GM12878 (cell line): ENCODE measurements around the gene ZNF212. TPM values are rescaled to one million over a fixed set of nuclear protein-coding genes. Genes with fewer than 3 reads are reported as not detected.

Source experiments
- ATAC-seq: fragments of 200-7000 bp; cut with Tn5 transposase; 3 replicates; pipeline ENCODE4 v1.9.1; 2020; ENCODE audit warnings: mild to moderate bottlenecking, moderate library complexity
- BruUV-seq: library from RNA; stranded (reverse); fragments of 400-500 nt; replicated peaks from 2 replicates; lab custom pipeline; 2021; lab: Mats Ljungman, UMichigan
- CTCF ChIA-PET: fragments of 300-600 bp; sonication (Branson Sonifier 250); formaldehyde crosslinking; extraction: SDS; loops from one replicate; lab custom pipeline; 2021; ENCODE audit warnings: inconsistent platforms; lab: Yijun Ruan, JAX
- POLR2A ChIA-PET: fragments of 350-600 bp; formaldehyde crosslinking; extraction: SDS; loops from one replicate; lab custom pipeline; 2021; ENCODE audit warnings: inconsistent platforms; lab: Charles Lee
- RAD21 ChIA-PET: fragments of 300-600 bp; sonication (Branson Sonifier 250); formaldehyde crosslinking; loops from one replicate; lab custom pipeline; 2023; ENCODE audit warnings: antibody characterized with exemption; ENCODE audit not compliant: unreplicated experiment; lab: Charles Lee
- SMC1A ChIA-PET: fragments of 300-600 bp; sonication (Branson Sonifier 250); formaldehyde crosslinking; loops from one replicate; lab custom pipeline; 2023; ENCODE audit not compliant: unreplicated experiment, uncharacterized antibody; lab: Charles Lee
- DNase-seq: peaks from one replicate; pipeline ENCODE4 v3.0.0-alpha.2; 2011; ENCODE audit warnings: low read depth, low spot score
- FAIRE-seq: peaks from 3 replicates; lab custom pipeline; 2011; peaks lifted over from hg19 to GRCh38; lab: Jason Lieb, UNC
- H2AFZ ChIP-seq: 2 replicates; pipeline ENCODE4 v1.6.0; 2011; ENCODE audit warnings: low read depth, low read length, control low read depth; ENCODE audit not compliant: control insufficient read depth
- H3K27ac ChIP-seq: 2 replicates; pipeline ENCODE4 v1.5.1; 2011; ENCODE audit warnings: control low read depth; ENCODE audit not compliant: control insufficient read depth, insufficient read depth
- H3K27me3 ChIP-seq, 2 experiments: replicated peaks in 1 of 2; 2 replicates each; pipeline versions ENCODE4 v1.6.0 to v1.6.1; 2011; ENCODE audit warnings: low read length in 1 of 2; ENCODE audit not compliant: control insufficient read depth in 2 of 2, insufficient read depth in 2 of 2
- H3K36me3 ChIP-seq, 2 experiments: 2 replicates each; pipeline ENCODE4 v1.5.1; 2011; ENCODE audit warnings: low read length in 1 of 2; ENCODE audit not compliant: control insufficient read depth in 2 of 2, insufficient read depth in 2 of 2
- H3K4me1 ChIP-seq: 2 replicates; pipeline ENCODE4 v1.6.1; 2011; ENCODE audit warnings: mild to moderate bottlenecking, low read length, moderate library complexity, mixed read lengths; ENCODE audit not compliant: control insufficient read depth, insufficient read depth
- H3K4me2 ChIP-seq: 2 replicates; pipeline ENCODE4 v1.6.0; 2011; ENCODE audit warnings: control low read depth; ENCODE audit not compliant: control insufficient read depth, insufficient read depth
- H3K4me3 ChIP-seq: fragments of 200-600 bp; sonication (generic); 2 replicates; pipeline ENCODE4 v1.5.1; 2016
- H3K79me2 ChIP-seq: 2 replicates; pipeline ENCODE4 v1.6.0; 2011; ENCODE audit warnings: low read length; ENCODE audit not compliant: control insufficient read depth, insufficient read depth
- H3K9ac ChIP-seq: 2 replicates; pipeline ENCODE4 v1.8.0; 2011; ENCODE audit warnings: low read length, control low read depth, mixed read lengths; ENCODE audit not compliant: control insufficient read depth, insufficient read depth
- H3K9me3 ChIP-seq: replicated peaks from 3 replicates; pipeline ENCODE4 v1.5.1; 2011; ENCODE audit warnings: mild to moderate bottlenecking, low read length; ENCODE audit not compliant: control insufficient read depth, insufficient read depth
- H4K20me1 ChIP-seq: 2 replicates; pipeline ENCODE4 v1.6.0; 2011; ENCODE audit not compliant: control insufficient read depth, insufficient read depth
- EGR1 ChIP-seq, 2 experiments: IDR thresholded peaks; 1 replicate in 1 of 2; 2 replicates in 1 of 2; pipeline ENCODE4 v1.6.1; 2011 to 2012; ENCODE audit warnings: low read depth in 2 of 2, low read length in 2 of 2, borderline replicate concordance in 1 of 2, mild to moderate bottlenecking in 1 of 2, moderate library complexity in 1 of 2
- HDAC6 ChIP-seq: fragments of 200-600 bp; sonication (generic); IDR thresholded peaks from one replicate; pipeline ENCODE4 v1.8.0; 2017; ENCODE audit warnings: antibody characterized with exemption; ENCODE audit not compliant: unreplicated experiment
- MXI1 ChIP-seq: fragments of 150-350 bp; IDR thresholded peaks from 2 replicates; pipeline ENCODE4 v1.6.1; 2011; ENCODE audit warnings: low read depth, mild to moderate bottlenecking, inconsistent platforms, low read length, improper control_type of control experiment
- NRF1 ChIP-seq: conservative IDR thresholded peaks from 2 replicates; pipeline ENCODE4 v1.6.1; 2011; ENCODE audit warnings: mild to moderate bottlenecking, low read depth, low read length, improper control_type of control experiment
- PBX3 ChIP-seq: IDR thresholded peaks from 2 replicates; pipeline ENCODE4 v1.6.1; 2011; ENCODE audit warnings: mild to moderate bottlenecking, low read depth, low read length, moderate library complexity; ENCODE audit not compliant: insufficient replicate concordance
- PKNOX1 ChIP-seq: fragments of 450-650 bp; IDR thresholded peaks from 2 replicates; pipeline ENCODE4 v1.6.1; 2016; ENCODE audit warnings: mild to moderate bottlenecking
- ZNF207 ChIP-seq: fragments of 450-650 bp; IDR thresholded peaks from 2 replicates; pipeline ENCODE4 v1.6.1; 2014; ENCODE audit warnings: antibody characterized with exemption, mild to moderate bottlenecking, borderline replicate concordance
- ZNF384 ChIP-seq: IDR thresholded peaks from 2 replicates; pipeline ENCODE4 v1.6.1; 2012; ENCODE audit warnings: low read depth, mild to moderate bottlenecking, low read length, improper control_type of control experiment, borderline replicate concordance
- WGBS: methylation state at CpG from one replicate; pipeline ENCODE4 v1.1.6; 2016; ENCODE audit warnings: low lambda C conversion rate; ENCODE audit not compliant: insufficient replicate concordance, insufficient coverage; ENCODE audit errors: missing lambda C conversion rate; 5-methylcytosine and 5-hydroxymethylcytosine counted together
- in situ Hi-C: fragments of 300-500 bp; cut with MboI; formaldehyde crosslinking; loops from 9 replicates; pipeline ENCODE4 v1.14.3; 2018; ENCODE audit warnings: mixed read lengths
- intact Hi-C: fragments of 100-400 bp; cut with micrococcal nuclease; formaldehyde crosslinking; loops from one replicate; pipeline ENCODE4 v1.14.2; 2022; ENCODE audit not compliant: unreplicated experiment
- polyA plus RNA-seq, 11 experiments: library from polyadenylated mRNA; depleted of rRNA in 4 of 11; unstranded in 6 of 11; stranded (reverse) in 5 of 11; fragments of >200 nt; fragmentation: Nextera tagmentation in 4 of 11; fragmentation: Illumina TruSeq in 1 of 11; extraction: Ambion mirVana in 4 of 11; extraction: Trizol in 1 of 11; gene quantifications; 1 replicate in 1 of 11; 2 replicates in 10 of 11; pipeline versions ENCODE4 v1.2.1 to v1.2.3, GENCODE V29; 2011 to 2016; ENCODE audit warnings: inconsistent platforms in 2 of 11, missing spikeins in 2 of 11, low read depth in 1 of 11
- total RNA-seq, 4 experiments: library from RNA; depleted of rRNA in 3 of 4; stranded (reverse); fragments of >200 nt in 3 of 4; fragmentation: Illumina TruSeq in 1 of 4; extraction: Trizol in 1 of 4; gene quantifications; 2 replicates each; pipeline versions ENCODE4 v1.2.1 to v1.2.3, GENCODE V29; 2013 to 2021

Gene ZNF212
- total and polyA plus RNA-seq, 10 of the 15 experiments (the other 5 are each of a cell fraction or from before 2014, with no cell fraction given), result 1.2 to 11.6 (median 5.4) TPM

DNA sequence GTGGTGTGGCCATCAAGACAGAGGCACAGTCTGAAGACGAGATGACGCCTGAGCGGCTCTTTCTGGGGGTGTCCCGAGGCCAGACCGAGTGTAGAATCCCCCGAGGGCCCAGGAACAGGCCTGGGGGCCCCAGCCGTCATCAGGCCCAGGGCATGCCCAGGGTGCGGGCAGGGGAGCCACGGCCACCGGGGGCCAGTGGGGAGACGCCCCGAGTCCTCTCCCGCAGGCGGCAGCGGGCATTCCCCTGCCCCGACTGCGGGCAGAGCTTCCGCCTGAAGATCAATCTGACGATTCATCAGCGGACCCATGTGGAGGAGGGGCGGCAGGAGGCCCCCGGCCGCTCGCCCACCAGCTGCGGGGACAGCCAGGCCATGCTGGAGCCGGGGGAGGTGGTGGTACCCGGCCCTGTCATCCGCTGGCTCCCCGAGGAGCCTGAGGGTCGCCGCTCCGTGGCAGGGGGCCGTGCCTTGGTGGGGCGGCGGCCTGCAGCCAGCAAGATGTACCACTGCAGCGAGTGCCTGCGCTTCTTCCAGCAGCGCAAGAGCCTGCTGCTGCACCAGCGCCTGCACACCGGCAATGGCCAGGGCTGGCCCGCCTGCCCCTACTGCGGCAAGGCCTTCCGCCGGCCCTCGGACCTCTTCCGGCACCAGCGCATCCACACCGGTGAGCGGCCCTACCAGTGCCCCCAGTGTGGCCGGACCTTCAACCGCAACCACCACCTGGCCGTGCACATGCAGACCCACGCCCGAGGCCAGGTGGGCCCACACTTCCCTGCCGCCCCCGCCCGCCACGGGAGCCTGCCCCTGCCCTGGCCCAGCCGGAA, 42.3 kb downstream of the ZNF212 start (continued):
- TF ChIP-seq PKNOX1 (no peak), MXI1 (no peak), EGR1 (IDR thresholded peaks at IDR 0.05; ENCODE audit: borderline replicate concordance in 1 of 2, low read depth in 2 of 2, low read length in 2 of 2) (no peak)

GRCh38 chr7:149282331-149282655, 42.8 kb downstream of the ZNF212 start:
- no peak for DNase-seq
- Histone ChIP-seq H3K27ac (no peak overlapping the region), H3K4me1 (peaks cover 12% of the 10 kb centered on the region), H3K9me3 (no peaks in the 10 kb centered on the region), H3K79me2 (no peaks in the 10 kb centered on the region), H3K36me3 (peaks cover 4 to 12% of the 10 kb centered on the region in 2 experiments), H2AFZ (no peak overlapping the region), H3K4me3 (no peak overlapping the region), H3K27me3 (no peaks in the 10 kb centered on the region), H4K20me1 (no peaks in the 10 kb centered on the region), H3K4me2 (no peak overlapping the region), H3K9ac (no peak overlapping the region)
- intact Hi-C loops (no loop called here), in situ Hi-C loops (no loop called here)
- SMC1A ChIA-PET, result no interaction called here
- TF ChIP-seq PBX3 (no peak), ZNF207 (no peak), HDAC6 (no peak), ZNF384 (no peak), NRF1 (no peak)
- CTCF ChIA-PET, result no interaction called here
- POLR2A ChIA-PET, result no interaction called here
- ATAC-seq, result no peak
- 91% methylated on average over 5 of the region's 5 CpGs for WGBS
- no peak for FAIRE-seq
- RAD21 ChIA-PET, result no interaction called here
- no TSS peak for BruUV-seq
